ENCODE data around the gene IGF2BP2.

DNA sequence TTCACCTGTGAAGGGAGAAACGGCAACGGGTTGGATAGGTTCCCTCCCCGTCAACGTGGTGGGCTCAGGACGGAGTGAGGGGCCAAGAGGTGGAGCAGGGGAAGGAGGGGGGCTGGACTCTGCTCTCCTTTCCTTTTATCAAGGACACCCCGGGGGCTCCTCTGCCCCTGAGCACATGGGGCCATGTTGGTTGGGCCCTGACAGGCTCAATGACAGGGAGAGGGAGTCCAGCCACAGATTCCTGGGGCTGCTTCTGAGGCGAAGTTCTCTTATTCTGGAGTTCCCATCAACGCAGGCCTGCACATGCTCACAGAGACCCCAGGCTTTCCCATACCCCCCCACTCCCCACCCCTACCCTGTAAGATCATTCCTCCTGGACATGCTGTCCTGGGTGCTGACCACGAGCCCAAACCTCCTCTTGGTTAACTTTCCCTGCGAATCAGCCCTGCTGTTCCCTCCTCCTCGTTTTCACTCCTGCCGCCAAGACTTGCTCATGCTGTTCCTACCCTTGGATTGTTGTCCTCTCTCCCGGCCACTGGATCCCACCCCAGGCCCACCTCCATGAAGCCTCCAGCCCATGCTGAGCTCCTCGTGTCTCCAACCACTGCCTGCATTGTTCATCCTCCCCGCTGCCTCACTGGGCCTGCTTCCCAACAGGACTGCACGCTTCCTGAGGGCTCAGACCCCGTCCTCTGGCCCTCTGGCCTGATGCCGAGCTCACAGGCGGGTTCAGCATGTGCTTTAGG is 177.5 kb downstream of the IGF2BP2 start:
- TF ChIP-seq CTCF (IDR thresholded peaks at IDR 0.05) (no peak), POLR2AphosphoS5 (IDR thresholded peaks at IDR 0.05) (no peak)
